ENCODE data around the gene INPP1. TPM values are rescaled to one million over a fixed set of nuclear protein-coding genes. Genes with fewer than 3 reads are reported as not detected.
"Not testable (repeated sequence)": the region's sequence is repeated elsewhere in the genome, so short reads cannot be mapped to it uniquely, and the experiment has no call there.

INPP1 gene
- total and polyA plus RNA-seq, 7 donors: 11.9 to 28.4 (median 17.1) TPM

- Histone ChIP-seq H3K27ac (no peak overlapping the region), H3K9me3 (no peaks in the 10 kb centered on the region), H3K4me3 (no peak overlapping the region), H3K36me3 (ENCODE audit: insufficient read depth in 1 of 2, low read depth in 1 of 2) (peaks cover 0 to 9% of the 10 kb centered on the region in 2 donors), H3K4me1 (no peaks in the 10 kb centered on the region), H3K27me3 (ENCODE audit: insufficient read depth in 3 of 3, low read length in 2 of 3) (no peaks in the 10 kb centered on the region)
- intact Hi-C loops (cut with DNase I): no loop called here
- no peak for TF ChIP-seq CTCF (IDR thresholded peaks at IDR 0.05)
- no peak for ATAC-seq
- WGBS, 3 donors: 90 to 97% (median 93%) methylated on average over 5 of the region's 5 CpGs
- no peak for DNase-seq
Measured at GRCh38 chr2:190304404-190304803, 39.0 kb upstream of the INPP1 start.

- Histone ChIP-seq H3K9me3 (no peaks in the 10 kb centered on the region), H3K36me3 (ENCODE audit: insufficient read depth in 1 of 2, low read depth in 1 of 2) (peaks cover 0 to 15% of the 10 kb centered on the region in 2 donors), H3K27ac (no peak overlapping the region), H3K4me3 (no peak overlapping the region), H3K27me3 (ENCODE audit: insufficient read depth in 3 of 3, low read length in 2 of 3) (no peaks in the 10 kb centered on the region), H3K4me1 (peaks cover 11% of the 10 kb centered on the region)
- DNase-seq: no peak
- 89 to 97% (median 96%) methylated on average over 1 of the region's 1 CpG for WGBS, 3 donors
- no peak for ATAC-seq
- TF ChIP-seq CTCF (IDR thresholded peaks at IDR 0.05): no peak
- intact Hi-C loops (cut with DNase I): no loop called here
Measured at GRCh38 chr2:190308031-190308430, 35.4 kb upstream of the INPP1 start.

GRCh38 chr2:190311893-190312634, 31.3 kb upstream of the INPP1 start:
- no peak for TF ChIP-seq CTCF (IDR thresholded peaks at IDR 0.05)
- peaks cover 27% of the 10 kb centered on the region for H3K4me1 ChIP-seq
- no peak overlapping the region for H3K4me3 ChIP-seq
- H3K27ac ChIP-seq: no peak overlapping the region
- H3K27me3 ChIP-seq (ENCODE audit: insufficient read depth in 3 of 3, low read length in 2 of 3): no peaks in the 10 kb centered on the region
- WGBS, 3 donors: 84 to 88% (median 86%) methylated on average over 7 of the region's 7 CpGs
- peaks cover 0 to 17% of the 10 kb centered on the region in 2 donors for H3K36me3 ChIP-seq (ENCODE audit: insufficient read depth in 1 of 2, low read depth in 1 of 2)
- no peaks in the 10 kb centered on the region for H3K9me3 ChIP-seq
- ATAC-seq: no peak
- intact Hi-C loops (cut with DNase I): no loop called here
- no peak for DNase-seq

GRCh38 chr2:190312635-190313025, 30.8 kb upstream of the INPP1 start:
- DNase-seq; H3K27ac ChIP-seq; H3K4me3 ChIP-seq; H3K27me3 ChIP-seq (ENCODE audit: insufficient read depth in 3 of 3, low read length in 2 of 3); intact Hi-C loops (cut with DNase I); H3K9me3 ChIP-seq: not testable (repeated sequence)
- H3K4me1 ChIP-seq: peaks cover 27% of the 10 kb centered on the region
- WGBS, 3 donors: 74 to 85% (median 76%) methylated on average over 5 of the region's 5 CpGs
- peaks cover 0 to 22% of the 10 kb centered on the region in 2 donors for H3K36me3 ChIP-seq (ENCODE audit: insufficient read depth in 1 of 2, low read depth in 1 of 2)
- ATAC-seq: peak in 1 of 4 donors; percentile 54

GRCh38 chr2:190313880-190314279, 29.5 kb upstream of the INPP1 start:
- WGBS, 3 donors: 76 to 92% (median 81%) methylated on average over 1 of the region's 1 CpG
- ATAC-seq: no peak
- Histone ChIP-seq H3K27ac (no peak overlapping the region), H3K4me1 (peaks cover 35% of the 10 kb centered on the region), H3K9me3 (no peaks in the 10 kb centered on the region), H3K36me3 (ENCODE audit: insufficient read depth in 1 of 2, low read depth in 1 of 2) (peaks cover 0 to 22% of the 10 kb centered on the region in 2 donors), H3K4me3 (no peak overlapping the region), H3K27me3 (ENCODE audit: insufficient read depth in 3 of 3, low read length in 2 of 3) (no peaks in the 10 kb centered on the region)
- intact Hi-C loops (cut with DNase I): loop anchor here in 1 of 2 donors (2.0 kb wide), 1 partner anchor 225 kb away; no protein-coding TSS in a partner anchor
- DNase-seq: no peak
- TF ChIP-seq CTCF (IDR thresholded peaks at IDR 0.05): no peak

Data from psoas muscle (tissue), 8 donors.